ENCODE results near the gene MYH16. TPM values are rescaled to one million over a fixed set of nuclear protein-coding genes. Genes with fewer than 3 reads are reported as not detected.

The MYH16 gene
- total and polyA plus RNA-seq, 2 donors = 0.05 to 0.09 TPM

- Histone ChIP-seq H3K27ac (ENCODE audit: low read depth in 1 of 2, low read length in 1 of 2) (no peak overlapping the region), H3K9me3 (ENCODE audit: control insufficient read depth in 2 of 2, insufficient read depth in 1 of 2, low read length in 1 of 2) (no peaks in the 10 kb centered on the region), H3K27me3 (ENCODE audit: control insufficient read depth in 2 of 2, insufficient read depth in 1 of 2, low read length in 1 of 2) (peaks cover 0 to 7% of the 10 kb centered on the region in 2 donors), H3K4me3 (ENCODE audit: low read length in 2 of 2) (no peak overlapping the region), H3K4me1 (ENCODE audit: control insufficient read depth in 2 of 2, insufficient read depth in 2 of 2, low read length in 2 of 2) (no peaks in the 10 kb centered on the region), H3K36me3 (ENCODE audit: control insufficient read depth in 2 of 2, insufficient read depth in 2 of 2, low read length in 1 of 2) (no peaks in the 10 kb centered on the region)
- no peak for DNase-seq (ENCODE audit: low read depth in 6 of 9, low spot score in 9 of 9)
- WGBS = 91% methylated on average over 2 of the region's 2 CpGs
Measured at GRCh38 chr7:99254390-99254789, 18.2 kb upstream of the MYH16 start.

GRCh38 chr7:99255463-99255862, 17.2 kb upstream of the MYH16 start:
- Histone ChIP-seq H3K27me3 (ENCODE audit: control insufficient read depth in 2 of 2, insufficient read depth in 1 of 2, low read length in 1 of 2) (peaks cover 0 to 7% of the 10 kb centered on the region in 2 donors), H3K4me1 (ENCODE audit: control insufficient read depth in 2 of 2, insufficient read depth in 2 of 2, low read length in 2 of 2) (no peaks in the 10 kb centered on the region), H3K9me3 (ENCODE audit: control insufficient read depth in 2 of 2, insufficient read depth in 1 of 2, low read length in 1 of 2) (no peaks in the 10 kb centered on the region), H3K4me3 (ENCODE audit: low read length in 2 of 2) (no peak overlapping the region), H3K36me3 (ENCODE audit: control insufficient read depth in 2 of 2, insufficient read depth in 2 of 2, low read length in 1 of 2) (no peaks in the 10 kb centered on the region), H3K27ac (ENCODE audit: low read depth in 1 of 2, low read length in 1 of 2) (no peak overlapping the region)
- DNase-seq (ENCODE audit: low read depth in 6 of 9, low spot score in 9 of 9) = no peak
- WGBS = 71% methylated on average over 4 of the region's 4 CpGs

GRCh38 chr7:99257065-99257464, 15.6 kb upstream of the MYH16 start:
- WGBS = 95% methylated on average over 10 of the region's 10 CpGs
- no peak for DNase-seq (ENCODE audit: low read depth in 6 of 9, low spot score in 9 of 9)
- Histone ChIP-seq H3K4me1 (ENCODE audit: control insufficient read depth in 2 of 2, insufficient read depth in 2 of 2, low read length in 2 of 2) (no peaks in the 10 kb centered on the region), H3K27me3 (ENCODE audit: control insufficient read depth in 2 of 2, insufficient read depth in 1 of 2, low read length in 1 of 2) (peaks cover 0 to 5% of the 10 kb centered on the region in 2 donors), H3K9me3 (ENCODE audit: control insufficient read depth in 2 of 2, insufficient read depth in 1 of 2, low read length in 1 of 2) (no peaks in the 10 kb centered on the region), H3K27ac (ENCODE audit: low read depth in 1 of 2, low read length in 1 of 2) (no peak overlapping the region), H3K4me3 (ENCODE audit: low read length in 2 of 2) (no peak overlapping the region), H3K36me3 (ENCODE audit: control insufficient read depth in 2 of 2, insufficient read depth in 2 of 2, low read length in 1 of 2) (no peaks in the 10 kb centered on the region)

GRCh38 chr7:99257675-99258074, 15.0 kb upstream of the MYH16 start:
- DNase-seq (ENCODE audit: low read depth in 6 of 9, low spot score in 9 of 9) = no peak
- Histone ChIP-seq H3K4me1 (ENCODE audit: control insufficient read depth in 2 of 2, insufficient read depth in 2 of 2, low read length in 2 of 2) (no peaks in the 10 kb centered on the region), H3K4me3 (ENCODE audit: low read length in 2 of 2) (no peak overlapping the region), H3K9me3 (ENCODE audit: control insufficient read depth in 2 of 2, insufficient read depth in 1 of 2, low read length in 1 of 2) (no peaks in the 10 kb centered on the region), H3K27me3 (ENCODE audit: control insufficient read depth in 2 of 2, insufficient read depth in 1 of 2, low read length in 1 of 2) (peaks cover 0 to 2% of the 10 kb centered on the region in 2 donors), H3K36me3 (ENCODE audit: control insufficient read depth in 2 of 2, insufficient read depth in 2 of 2, low read length in 1 of 2) (no peaks in the 10 kb centered on the region), H3K27ac (ENCODE audit: low read depth in 1 of 2, low read length in 1 of 2) (no peak overlapping the region)
- 96% methylated on average over 7 of the region's 7 CpGs for WGBS

GRCh38 chr7:99258501-99258900, 14.1 kb upstream of the MYH16 start:
- Histone ChIP-seq H3K36me3 (ENCODE audit: control insufficient read depth in 2 of 2, insufficient read depth in 2 of 2, low read length in 1 of 2) (no peaks in the 10 kb centered on the region), H3K9me3 (ENCODE audit: control insufficient read depth in 2 of 2, insufficient read depth in 1 of 2, low read length in 1 of 2) (no peaks in the 10 kb centered on the region), H3K27me3 (ENCODE audit: control insufficient read depth in 2 of 2, insufficient read depth in 1 of 2, low read length in 1 of 2) (peaks cover 0 to 2% of the 10 kb centered on the region in 2 donors), H3K27ac (ENCODE audit: low read depth in 1 of 2, low read length in 1 of 2) (no peak overlapping the region), H3K4me1 (ENCODE audit: control insufficient read depth in 2 of 2, insufficient read depth in 2 of 2, low read length in 2 of 2) (no peaks in the 10 kb centered on the region), H3K4me3 (ENCODE audit: low read length in 2 of 2) (no peak overlapping the region)
- WGBS = 86% methylated on average over 2 of the region's 2 CpGs
- no peak for DNase-seq (ENCODE audit: low read depth in 6 of 9, low spot score in 9 of 9)

GRCh38 chr7:99260395-99260794, 12.2 kb upstream of the MYH16 start:
- H3K9me3 ChIP-seq (ENCODE audit: control insufficient read depth in 2 of 2, insufficient read depth in 1 of 2, low read length in 1 of 2) = no peaks in the 10 kb centered on the region
- no peak overlapping the region for H3K27ac ChIP-seq (ENCODE audit: low read depth in 1 of 2, low read length in 1 of 2)
- no peaks in the 10 kb centered on the region for H3K4me1 ChIP-seq (ENCODE audit: control insufficient read depth in 2 of 2, insufficient read depth in 2 of 2, low read length in 2 of 2)
- no peaks in the 10 kb centered on the region for H3K36me3 ChIP-seq (ENCODE audit: control insufficient read depth in 2 of 2, insufficient read depth in 2 of 2, low read length in 1 of 2)
- DNase-seq (ENCODE audit: low read depth in 6 of 9, low spot score in 9 of 9) = no peak
- no peak overlapping the region for H3K4me3 ChIP-seq (ENCODE audit: low read length in 2 of 2)
- 98% methylated on average over 1 of the region's 1 CpG for WGBS
- H3K27me3 ChIP-seq (ENCODE audit: control insufficient read depth in 2 of 2, insufficient read depth in 1 of 2, low read length in 1 of 2) = peaks cover 0 to 2% of the 10 kb centered on the region in 2 donors

GRCh38 chr7:99261646-99262045, 11.0 kb upstream of the MYH16 start:
- no peak overlapping the region for H3K4me3 ChIP-seq (ENCODE audit: low read length in 2 of 2)
- H3K27me3 ChIP-seq (ENCODE audit: control insufficient read depth in 2 of 2, insufficient read depth in 1 of 2, low read length in 1 of 2) = no peaks in the 10 kb centered on the region
- DNase-seq (ENCODE audit: low read depth in 6 of 9, low spot score in 9 of 9) = no peak
- no peak overlapping the region for H3K27ac ChIP-seq (ENCODE audit: low read depth in 1 of 2, low read length in 1 of 2)
- H3K4me1 ChIP-seq (ENCODE audit: control insufficient read depth in 2 of 2, insufficient read depth in 2 of 2, low read length in 2 of 2) = no peaks in the 10 kb centered on the region
- no peaks in the 10 kb centered on the region for H3K9me3 ChIP-seq (ENCODE audit: control insufficient read depth in 2 of 2, insufficient read depth in 1 of 2, low read length in 1 of 2)
- 91% methylated on average over 6 of the region's 6 CpGs for WGBS
- H3K36me3 ChIP-seq (ENCODE audit: control insufficient read depth in 2 of 2, insufficient read depth in 2 of 2, low read length in 1 of 2) = no peaks in the 10 kb centered on the region

GRCh38 chr7:99265848-99266480, 6.7 kb upstream of the MYH16 start:
- Histone ChIP-seq H3K36me3 (ENCODE audit: control insufficient read depth in 2 of 2, insufficient read depth in 2 of 2, low read length in 1 of 2) (no peaks in the 10 kb centered on the region), H3K4me3 (ENCODE audit: low read length in 2 of 2) (no peak overlapping the region), H3K27me3 (ENCODE audit: control insufficient read depth in 2 of 2, insufficient read depth in 1 of 2, low read length in 1 of 2) (no peaks in the 10 kb centered on the region), H3K9me3 (ENCODE audit: control insufficient read depth in 2 of 2, insufficient read depth in 1 of 2, low read length in 1 of 2) (no peaks in the 10 kb centered on the region), H3K27ac (ENCODE audit: low read depth in 1 of 2, low read length in 1 of 2) (no peak overlapping the region), H3K4me1 (ENCODE audit: control insufficient read depth in 2 of 2, insufficient read depth in 2 of 2, low read length in 2 of 2) (no peaks in the 10 kb centered on the region)
- WGBS = 86% methylated on average over 4 of the region's 4 CpGs
- no peak for DNase-seq (ENCODE audit: low read depth in 6 of 9, low spot score in 9 of 9)

GRCh38 chr7:99267481-99267840, 5.2 kb upstream of the MYH16 start:
- H3K27me3 ChIP-seq (ENCODE audit: control insufficient read depth in 2 of 2, insufficient read depth in 1 of 2, low read length in 1 of 2) = no peaks in the 10 kb centered on the region
- H3K4me3 ChIP-seq (ENCODE audit: low read length in 2 of 2) = no peak overlapping the region
- H3K36me3 ChIP-seq (ENCODE audit: control insufficient read depth in 2 of 2, insufficient read depth in 2 of 2, low read length in 1 of 2) = no peaks in the 10 kb centered on the region
- no peak overlapping the region for H3K27ac ChIP-seq (ENCODE audit: low read depth in 1 of 2, low read length in 1 of 2)
- H3K4me1 ChIP-seq (ENCODE audit: control insufficient read depth in 2 of 2, insufficient read depth in 2 of 2, low read length in 2 of 2) = no peaks in the 10 kb centered on the region
- no peak for DNase-seq (ENCODE audit: low read depth in 6 of 9, low spot score in 9 of 9)
- WGBS = 90% methylated on average over 5 of the region's 5 CpGs
- no peaks in the 10 kb centered on the region for H3K9me3 ChIP-seq (ENCODE audit: control insufficient read depth in 2 of 2, insufficient read depth in 1 of 2, low read length in 1 of 2)

Measured in thymus (tissue), 11 donors.